SU-DHL-6 (cell line): ENCODE data around the gene GBF1.

Source experiments
- EZH2phosphoT487 ChIP-seq: fragments of 200-600 bp; sonication (generic), shearing (Covaris generic); conservative IDR thresholded peaks from 2 replicates; pipeline ENCODE4 v1.6.1; 2018; ENCODE audit warnings: mild to moderate bottlenecking, antibody characterized with exemption, low read length, moderate library complexity, mixed read lengths
- TF ChIP-seq, protein P1 (sequence below): fragments of 200-600 bp; sonication (generic); IDR thresholded peaks from one replicate; pipeline ENCODE4 v1.5.1; 2017; ENCODE audit warnings: antibody characterized with exemption, mild to moderate bottlenecking, low read length, moderate library complexity; ENCODE audit not compliant: insufficient read depth, poor library complexity, severe bottlenecking

DNA sequence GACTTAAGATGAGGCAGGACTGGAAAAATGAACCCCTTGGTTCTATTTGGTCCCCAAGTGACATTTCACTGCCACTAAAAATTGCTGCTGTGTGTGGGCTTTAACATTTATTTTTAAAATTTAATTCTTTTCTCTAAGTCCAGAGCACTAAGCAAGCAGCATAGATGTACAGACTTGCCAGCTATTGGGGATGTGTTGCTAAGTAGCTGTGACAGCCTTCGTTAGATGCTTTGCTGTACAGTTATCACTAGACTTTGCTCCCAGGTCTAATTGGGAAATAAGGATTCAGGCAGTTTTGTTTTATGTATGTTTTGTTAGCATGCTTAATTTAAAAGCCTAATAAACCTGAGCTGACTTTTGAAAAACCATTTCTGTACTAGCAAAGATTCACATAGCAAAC is 51.8 kb downstream of the GBF1 start:
- TF ChIP-seq, protein P1, sequence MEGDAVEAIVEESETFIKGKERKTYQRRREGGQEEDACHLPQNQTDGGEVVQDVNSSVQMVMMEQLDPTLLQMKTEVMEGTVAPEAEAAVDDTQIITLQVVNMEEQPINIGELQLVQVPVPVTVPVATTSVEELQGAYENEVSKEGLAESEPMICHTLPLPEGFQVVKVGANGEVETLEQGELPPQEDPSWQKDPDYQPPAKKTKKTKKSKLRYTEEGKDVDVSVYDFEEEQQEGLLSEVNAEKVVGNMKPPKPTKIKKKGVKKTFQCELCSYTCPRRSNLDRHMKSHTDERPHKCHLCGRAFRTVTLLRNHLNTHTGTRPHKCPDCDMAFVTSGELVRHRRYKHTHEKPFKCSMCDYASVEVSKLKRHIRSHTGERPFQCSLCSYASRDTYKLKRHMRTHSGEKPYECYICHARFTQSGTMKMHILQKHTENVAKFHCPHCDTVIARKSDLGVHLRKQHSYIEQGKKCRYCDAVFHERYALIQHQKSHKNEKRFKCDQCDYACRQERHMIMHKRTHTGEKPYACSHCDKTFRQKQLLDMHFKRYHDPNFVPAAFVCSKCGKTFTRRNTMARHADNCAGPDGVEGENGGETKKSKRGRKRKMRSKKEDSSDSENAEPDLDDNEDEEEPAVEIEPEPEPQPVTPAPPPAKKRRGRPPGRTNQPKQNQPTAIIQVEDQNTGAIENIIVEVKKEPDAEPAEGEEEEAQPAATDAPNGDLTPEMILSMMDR = no peak
- TF ChIP-seq EZH2phosphoT487 = no peak
